Sigmoid colon (tissue), 4 donors: Measurements from ENCODE around the gene KRTAP4-11.

ENCODE experiments used
- EP300 ChIP-seq, 4 donors: sonication (generic); formaldehyde crosslinking; IDR thresholded peaks; one replicate each; pipeline ENCODE4 v1.6.1; 2017; ENCODE audit warnings: antibody characterized with exemption in 4 of 4
- POLR2A ChIP-seq, 2 donors: fragments of 450-650 bp; IDR thresholded peaks; one replicate each; pipeline ENCODE4 v1.6.1; 2016; ENCODE audit warnings: antibody characterized with exemption in 2 of 2, mild to moderate bottlenecking in 2 of 2, moderate library complexity in 2 of 2
- POLR2AphosphoS5 ChIP-seq, 4 donors: sonication (generic); formaldehyde crosslinking; IDR thresholded peaks; one replicate each; pipeline ENCODE4 v1.6.1; 2017; ENCODE audit warnings: antibody characterized with exemption in 4 of 4
- TF ChIP-seq, protein P1 (sequence below), 4 experiments: fragments of 450-650 bp in 3 of 4; fragments of 200-600 bp in 1 of 4; IDR thresholded peaks; one replicate each; pipeline ENCODE4 v1.5.1; 2016 to 2019; ENCODE audit warnings: antibody characterized with exemption in 4 of 4, mild to moderate bottlenecking in 3 of 4, moderate library complexity in 2 of 4

DNA sequence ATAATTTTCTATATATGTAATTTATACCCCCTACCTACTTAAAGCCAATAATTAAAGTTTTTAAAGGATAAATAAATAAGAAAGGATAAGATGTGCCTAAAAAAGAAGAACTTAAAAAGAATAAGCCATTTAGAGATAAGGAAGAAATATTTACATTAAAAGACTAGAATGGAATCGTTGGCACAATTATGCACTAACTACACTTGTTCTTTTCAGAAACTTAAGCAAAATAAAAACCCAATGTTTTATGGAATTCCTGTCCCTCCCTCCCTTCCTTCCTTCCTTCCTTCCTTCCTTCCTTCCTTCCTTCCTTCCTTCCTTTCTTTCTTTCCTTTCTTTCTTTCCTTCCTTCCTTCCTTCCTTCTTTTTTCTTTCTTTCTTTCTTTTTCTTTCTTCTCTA lies 26.7 kb upstream of the KRTAP4-11 start:
- TF ChIP-seq, protein P1, sequence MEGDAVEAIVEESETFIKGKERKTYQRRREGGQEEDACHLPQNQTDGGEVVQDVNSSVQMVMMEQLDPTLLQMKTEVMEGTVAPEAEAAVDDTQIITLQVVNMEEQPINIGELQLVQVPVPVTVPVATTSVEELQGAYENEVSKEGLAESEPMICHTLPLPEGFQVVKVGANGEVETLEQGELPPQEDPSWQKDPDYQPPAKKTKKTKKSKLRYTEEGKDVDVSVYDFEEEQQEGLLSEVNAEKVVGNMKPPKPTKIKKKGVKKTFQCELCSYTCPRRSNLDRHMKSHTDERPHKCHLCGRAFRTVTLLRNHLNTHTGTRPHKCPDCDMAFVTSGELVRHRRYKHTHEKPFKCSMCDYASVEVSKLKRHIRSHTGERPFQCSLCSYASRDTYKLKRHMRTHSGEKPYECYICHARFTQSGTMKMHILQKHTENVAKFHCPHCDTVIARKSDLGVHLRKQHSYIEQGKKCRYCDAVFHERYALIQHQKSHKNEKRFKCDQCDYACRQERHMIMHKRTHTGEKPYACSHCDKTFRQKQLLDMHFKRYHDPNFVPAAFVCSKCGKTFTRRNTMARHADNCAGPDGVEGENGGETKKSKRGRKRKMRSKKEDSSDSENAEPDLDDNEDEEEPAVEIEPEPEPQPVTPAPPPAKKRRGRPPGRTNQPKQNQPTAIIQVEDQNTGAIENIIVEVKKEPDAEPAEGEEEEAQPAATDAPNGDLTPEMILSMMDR (IDR thresholded peaks at IDR 0.05), result no peak
- TF ChIP-seq POLR2A (IDR thresholded peaks at IDR 0.05) (no peak), POLR2AphosphoS5 (IDR thresholded peaks at IDR 0.05) (no peak), EP300 (IDR thresholded peaks at IDR 0.05) (no peak)
